ENCODE results near the gene ZFP3. TPM values are rescaled to one million over a fixed set of nuclear protein-coding genes. Genes with fewer than 3 reads are reported as not detected.
"Not testable (repeated sequence)": the region's sequence is repeated elsewhere in the genome, so short reads cannot be mapped to it uniquely, and the experiment has no call there.

Gene ZFP3
- total and polyA plus RNA-seq, 11 donors: 4.0 to 14.5 (median 9.3) TPM

- ATAC-seq: no peak
- 69 to 82% (median 76%) methylated on average over 7 of the region's 7 CpGs for WGBS, 4 donors
- no peaks in the 10 kb centered on the region for H3K9me3 ChIP-seq
Observed at GRCh38 chr17:5120036-5120435, 41.8 kb downstream of the ZFP3 start.

DNA sequence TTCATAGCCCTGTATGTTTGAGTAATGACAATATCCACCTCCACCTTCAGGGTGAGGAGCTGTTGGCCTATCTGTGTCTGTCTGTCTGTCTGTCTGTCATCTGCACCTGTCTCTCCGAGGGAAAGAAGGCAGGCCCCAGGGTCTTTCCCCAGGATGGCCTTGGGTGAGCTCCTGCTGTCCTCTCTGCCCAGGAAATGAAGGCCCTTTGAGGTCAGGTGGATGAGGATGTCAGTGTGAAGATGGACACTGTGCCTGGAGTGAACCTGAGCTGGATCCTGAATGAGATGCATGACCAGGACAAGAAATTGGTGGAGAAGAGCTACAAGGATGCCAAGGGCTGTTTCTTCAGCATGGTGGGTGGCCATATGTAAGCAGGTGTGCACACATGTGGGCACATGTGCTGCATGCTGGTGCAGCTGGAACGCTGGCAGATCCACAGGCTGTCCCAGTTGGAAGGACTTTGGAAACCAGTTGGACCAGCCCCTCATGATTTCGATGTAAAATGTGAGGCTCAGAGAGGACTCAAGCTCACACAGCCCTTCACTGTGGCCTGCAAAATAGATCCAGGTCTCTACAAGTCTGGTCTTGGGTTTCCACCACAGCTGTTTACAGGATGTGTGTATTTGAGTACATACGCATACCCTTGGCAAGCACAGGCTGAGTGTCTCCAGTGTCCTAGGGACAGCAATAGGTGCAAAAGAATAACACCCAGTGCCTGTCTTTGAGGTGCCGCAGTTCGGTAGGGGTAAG, 42.3 kb downstream of the ZFP3 start:
- Histone ChIP-seq H3K27me3 (peaks cover 0 to 46% (median 20%) of the 10 kb centered on the region in 9 donors), H3K4me1 (peaks cover 0 to 18% (median 3%) of the 10 kb centered on the region in 12 donors)
- H3K4me3 ChIP-seq; ATAC-seq; H3K36me3 ChIP-seq; H3K9me3 ChIP-seq; intact Hi-C loops (cut with DNase I); H3K27ac ChIP-seq: not testable (repeated sequence)
- 85 to 91% (median 89%) methylated on average over 5 to 6 of the region's 6 CpGs for WGBS, 4 donors
- DNase-seq: peak in 1 of 5 donors; percentile 12

More at GRCh38 chr17:5120036-5120435, 41.8 kb downstream of the ZFP3 start:
- Histone ChIP-seq H3K36me3 (peaks cover 0 to 6% (median 0%) of the 10 kb centered on the region in 9 donors), H3K27me3 (peaks cover 0 to 51% (median 21%) of the 10 kb centered on the region in 9 donors), H3K27ac (no peak overlapping the region), H3K4me1 (peaks cover 0 to 18% (median 4%) of the 10 kb centered on the region in 12 donors), H3K4me3 (no peak overlapping the region)
- no peak for TF ChIP-seq POLR2A (IDR thresholded peaks at IDR 0.05)
- TF ChIP-seq, protein P1, sequence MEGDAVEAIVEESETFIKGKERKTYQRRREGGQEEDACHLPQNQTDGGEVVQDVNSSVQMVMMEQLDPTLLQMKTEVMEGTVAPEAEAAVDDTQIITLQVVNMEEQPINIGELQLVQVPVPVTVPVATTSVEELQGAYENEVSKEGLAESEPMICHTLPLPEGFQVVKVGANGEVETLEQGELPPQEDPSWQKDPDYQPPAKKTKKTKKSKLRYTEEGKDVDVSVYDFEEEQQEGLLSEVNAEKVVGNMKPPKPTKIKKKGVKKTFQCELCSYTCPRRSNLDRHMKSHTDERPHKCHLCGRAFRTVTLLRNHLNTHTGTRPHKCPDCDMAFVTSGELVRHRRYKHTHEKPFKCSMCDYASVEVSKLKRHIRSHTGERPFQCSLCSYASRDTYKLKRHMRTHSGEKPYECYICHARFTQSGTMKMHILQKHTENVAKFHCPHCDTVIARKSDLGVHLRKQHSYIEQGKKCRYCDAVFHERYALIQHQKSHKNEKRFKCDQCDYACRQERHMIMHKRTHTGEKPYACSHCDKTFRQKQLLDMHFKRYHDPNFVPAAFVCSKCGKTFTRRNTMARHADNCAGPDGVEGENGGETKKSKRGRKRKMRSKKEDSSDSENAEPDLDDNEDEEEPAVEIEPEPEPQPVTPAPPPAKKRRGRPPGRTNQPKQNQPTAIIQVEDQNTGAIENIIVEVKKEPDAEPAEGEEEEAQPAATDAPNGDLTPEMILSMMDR (IDR thresholded peaks at IDR 0.05): no peak
- peak in 1 of 5 donors; percentile 8 for DNase-seq
- intact Hi-C loops (cut with DNase I): no loop called here

- Histone ChIP-seq H3K9me3 (no peaks in the 10 kb centered on the region), H3K4me3 (no peak overlapping the region), H3K36me3 (peaks cover 0 to 6% (median 0%) of the 10 kb centered on the region in 9 donors), H3K4me1 (peaks cover 0 to 13% (median 2%) of the 10 kb centered on the region in 12 donors), H3K27me3 (peaks cover 0 to 39% (median 13%) of the 10 kb centered on the region in 9 donors), H3K27ac (no peak overlapping the region)
- ATAC-seq (no peak), DNase-seq (peak in 1 of 5 donors; percentile 14)
- WGBS, 4 donors: 90 to 95% (median 93%) methylated on average over 14 to 16 of the region's 16 CpGs
- intact Hi-C loops (cut with DNase I): no loop called here
- TF ChIP-seq POLR2A (IDR thresholded peaks at IDR 0.05): no peak
- TF ChIP-seq, protein P1 (IDR thresholded peaks at IDR 0.05): no peak
Observed at GRCh38 chr17:5121186-5121841, 43.0 kb downstream of the ZFP3 start.

DNA sequence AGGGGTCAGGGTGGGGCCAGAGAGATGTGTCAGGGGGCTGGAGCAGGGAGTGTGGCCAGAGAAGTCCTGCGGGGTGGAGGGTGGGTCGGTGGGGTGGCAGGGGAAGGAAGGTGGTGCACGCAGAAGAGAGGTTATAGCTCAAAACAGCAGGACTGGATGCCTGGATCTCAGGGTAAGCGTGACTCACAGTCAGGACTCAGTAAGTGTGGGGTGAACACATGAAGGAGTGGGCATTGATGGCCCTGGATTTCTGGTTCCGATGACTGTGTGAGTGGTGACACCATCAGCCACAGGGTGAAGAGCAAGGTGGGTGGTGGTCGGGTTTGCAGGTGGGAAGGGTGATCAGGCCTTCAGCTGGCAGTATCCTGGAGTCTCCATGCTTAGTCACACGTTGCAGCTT, 43.8 kb downstream of the ZFP3 start:
- intact Hi-C loops (cut with DNase I); ATAC-seq; H3K27ac ChIP-seq; H3K36me3 ChIP-seq; H3K9me3 ChIP-seq: not testable (repeated sequence)
- H3K4me3 ChIP-seq: peak overlapping the region in 10 of 12 donors; percentile 4 to 58 (median 51)
- peaks cover 0 to 31% (median 11%) of the 10 kb centered on the region in 9 donors for H3K27me3 ChIP-seq
- peaks cover 0 to 13% (median 2%) of the 10 kb centered on the region in 12 donors for H3K4me1 ChIP-seq
- peak in 1 of 5 donors; percentile 5 for DNase-seq
- 72 to 77% (median 75%) methylated on average over 7 of the region's 7 CpGs for WGBS, 4 donors

All from heart left ventricle (tissue), 16 donors.